Islet precursor cell (in vitro differentiated cells): ENCODE data around the gene MINK1.
"Not testable (repeated sequence)": the region's sequence is repeated elsewhere in the genome, so short reads cannot be mapped to it uniquely, and the experiment has no call there.

ENCODE experiments used
- DNase-seq: peaks from one replicate; pipeline ENCODE4 v3.0.0-alpha.2; 2018

MINK1 gene

GRCh38 chr17:4850246-4850645 lies 17.1 kb downstream of the MINK1 start:
- DNase-seq = peak; percentile 86

GRCh38 chr17:4851084-4851483 lies 17.9 kb downstream of the MINK1 start:
- no peak for DNase-seq

- no peak for DNase-seq
Observed at GRCh38 chr17:4852567-4853207, 19.5 kb downstream of the MINK1 start.

- no peak for DNase-seq
Observed at GRCh38 chr17:4853208-4853671, 20.1 kb downstream of the MINK1 start.

GRCh38 chr17:4854111-4854681 lies 21.1 kb downstream of the MINK1 start:
- DNase-seq = peak; percentile 95

- DNase-seq = no peak
Observed at GRCh38 chr17:4856271-4856936, 23.3 kb downstream of the MINK1 start.

GRCh38 chr17:4856937-4857314 lies 23.8 kb downstream of the MINK1 start:
- DNase-seq = no peak

GRCh38 chr17:4857347-4857746 lies 24.2 kb downstream of the MINK1 start:
- DNase-seq = not testable (repeated sequence)

GRCh38 chr17:4858068-4858881 lies 25.1 kb downstream of the MINK1 start:
- DNase-seq = peak; percentile 84

- DNase-seq = peak; percentile 95
Observed at GRCh38 chr17:4858882-4859260, 25.7 kb downstream of the MINK1 start.

GRCh38 chr17:4859816-4860625 lies 26.9 kb downstream of the MINK1 start:
- no peak for DNase-seq

GRCh38 chr17:4860651-4861050 lies 27.5 kb downstream of the MINK1 start:
- DNase-seq = no peak

- no peak for DNase-seq
Observed at GRCh38 chr17:4861052-4861451, 27.9 kb downstream of the MINK1 start.

GRCh38 chr17:4862720-4863119 lies 29.6 kb downstream of the MINK1 start:
- DNase-seq = no peak

GRCh38 chr17:4863321-4863720 lies 30.2 kb downstream of the MINK1 start:
- DNase-seq = no peak

- not testable (repeated sequence) for DNase-seq
Observed at GRCh38 chr17:4867535-4867934, 34.4 kb downstream of the MINK1 start.

GRCh38 chr17:4869058-4869998 lies 36.2 kb downstream of the MINK1 start:
- not testable (repeated sequence) for DNase-seq

GRCh38 chr17:4870855-4871254 lies 37.7 kb downstream of the MINK1 start:
- DNase-seq = no peak

- no peak for DNase-seq
Observed at GRCh38 chr17:4872786-4873185, 39.6 kb downstream of the MINK1 start.

- DNase-seq = no peak
Observed at GRCh38 chr17:4877089-4877488, 43.9 kb downstream of the MINK1 start.

GRCh38 chr17:4879601-4880000 lies 46.5 kb downstream of the MINK1 start:
- DNase-seq = no peak
